Tibial artery (tissue), 4 donors: Measurements from ENCODE around the gene SPRED1.
"Not testable (repeated sequence)": the region's sequence is repeated elsewhere in the genome, so short reads cannot be mapped to it uniquely, and the experiment has no call there.

Experiments used
- DNase-seq, 2 donors: peaks; one replicate each; pipeline ENCODE4 v3.0.0-alpha.2; 2019
- H3K27ac ChIP-seq, 2 donors: fragments of 200-600 bp; sonication (generic) in 1 of 2; 1 replicate in 1 of 2; 2 replicates in 1 of 2; pipeline ENCODE4 v1.5.1; 2018 to 2019; ENCODE audit warnings: mild to moderate bottlenecking in 1 of 2
- H3K27me3 ChIP-seq, 2 donors: fragments of 200-600 bp; sonication (generic) in 1 of 2; one replicate each; pipeline versions ENCODE4 v1.5.1 to v1.6.0; 2016 to 2019
- H3K36me3 ChIP-seq, 3 donors: fragments of 200-600 bp; sonication (generic) in 2 of 3; one replicate each; pipeline ENCODE4 v1.5.1; 2016 to 2019; ENCODE audit warnings: mild to moderate bottlenecking in 2 of 3
- H3K4me1 ChIP-seq, 4 donors: fragments of 200-600 bp; sonication (generic) in 2 of 4; 1 replicate in 3 of 4; 2 replicates in 1 of 4; pipeline ENCODE4 v1.5.1; 2016 to 2019
- H3K4me3 ChIP-seq, 2 donors: fragments of 200-600 bp; sonication (generic) in 1 of 2; 1 replicate in 1 of 2; 2 replicates in 1 of 2; pipeline ENCODE4 v1.5.1; 2018 to 2019; ENCODE audit warnings: mild to moderate bottlenecking in 2 of 2
- H3K9me3 ChIP-seq, 3 donors: fragments of 200-600 bp; sonication (generic) in 1 of 3; one replicate each; pipeline ENCODE4 v1.5.1; 2016 to 2019
- CTCF ChIP-seq, 2 experiments: fragments of 200-600 bp in 1 of 2; fragments of 450-650 bp in 1 of 2; IDR thresholded peaks; one replicate each; pipeline ENCODE4 v1.5.1; 2017 to 2019; ENCODE audit warnings: antibody characterized with exemption in 2 of 2, mild to moderate bottlenecking in 1 of 2, moderate library complexity in 1 of 2
- intact Hi-C: fragments of 100-400 bp; cut with DNase I; formaldehyde crosslinking; loops from one replicate; pipeline ENCODE4 v1.15.0; 2023; ENCODE audit warnings: low total_unique reads

SPRED1 gene

GRCh38 chr15:38271895-38272294 is 19.3 kb downstream of the SPRED1 start:
- no peak for DNase-seq
- TF ChIP-seq CTCF (IDR thresholded peaks at IDR 0.05) = no peak
- Histone ChIP-seq H3K4me1 (peaks cover 0 to 59% (median 7%) of the 10 kb centered on the region in 4 donors), H3K36me3 (no peaks in the 10 kb centered on the region), H3K9me3 (no peaks in the 10 kb centered on the region), H3K27me3 (no peaks in the 10 kb centered on the region), H3K4me3 (no peak overlapping the region), H3K27ac (no peak overlapping the region)
- intact Hi-C loops = no loop called here

- H3K36me3 ChIP-seq, H3K27ac ChIP-seq, H3K27me3 ChIP-seq, H3K4me3 ChIP-seq, DNase-seq, H3K9me3 ChIP-seq, intact Hi-C loops: not testable (repeated sequence)
- H3K4me1 ChIP-seq = peaks cover 0 to 54% (median 4%) of the 10 kb centered on the region in 4 donors
Observed at GRCh38 chr15:38272431-38272830, 19.8 kb downstream of the SPRED1 start.

- intact Hi-C loops = no loop called here
- no peaks in the 10 kb centered on the region for H3K9me3 ChIP-seq
Observed at GRCh38 chr15:38274135-38274534, 21.5 kb downstream of the SPRED1 start.

GRCh38 chr15:38275959-38276358 is 23.3 kb downstream of the SPRED1 start:
- Histone ChIP-seq H3K27ac (no peak overlapping the region), H3K27me3 (no peaks in the 10 kb centered on the region), H3K4me3 (no peak overlapping the region), H3K36me3 (no peaks in the 10 kb centered on the region), H3K4me1 (peaks cover 0 to 54% (median 4%) of the 10 kb centered on the region in 4 donors), H3K9me3 (no peaks in the 10 kb centered on the region)
- no peak for DNase-seq
- intact Hi-C loops = no loop called here
- TF ChIP-seq CTCF (IDR thresholded peaks at IDR 0.05) = no peak

More at GRCh38 chr15:38274135-38274534, 21.5 kb downstream of the SPRED1 start:
- H3K4me3 ChIP-seq = no peak overlapping the region
- no peaks in the 10 kb centered on the region for H3K27me3 ChIP-seq
- no peak for DNase-seq
- H3K4me1 ChIP-seq = peaks cover 0 to 47% (median 4%) of the 10 kb centered on the region in 4 donors
- no peak for TF ChIP-seq CTCF (IDR thresholded peaks at IDR 0.05)
- H3K36me3 ChIP-seq = no peaks in the 10 kb centered on the region
- no peak overlapping the region for H3K27ac ChIP-seq

GRCh38 chr15:38277281-38277680 is 24.6 kb downstream of the SPRED1 start:
- H3K9me3 ChIP-seq, H3K27ac ChIP-seq, H3K36me3 ChIP-seq, intact Hi-C loops, H3K27me3 ChIP-seq, H3K4me3 ChIP-seq, DNase-seq: not testable (repeated sequence)
- H3K4me1 ChIP-seq = peaks cover 0 to 53% (median 2%) of the 10 kb centered on the region in 4 donors

- intact Hi-C loops = no loop called here
- DNase-seq = no peak
- H3K36me3 ChIP-seq = no peaks in the 10 kb centered on the region
- H3K27ac ChIP-seq = no peak overlapping the region
- no peak for TF ChIP-seq CTCF (IDR thresholded peaks at IDR 0.05)
- H3K4me3 ChIP-seq = no peak overlapping the region
- no peaks in the 10 kb centered on the region for H3K9me3 ChIP-seq
- H3K4me1 ChIP-seq = peaks cover 0 to 36% (median 5%) of the 10 kb centered on the region in 4 donors
- no peaks in the 10 kb centered on the region for H3K27me3 ChIP-seq
Observed at GRCh38 chr15:38281031-38281430, 28.4 kb downstream of the SPRED1 start.

- Histone ChIP-seq H3K36me3 (no peaks in the 10 kb centered on the region), H3K4me3 (no peak overlapping the region), H3K27me3 (no peaks in the 10 kb centered on the region), H3K4me1 (peaks cover 0 to 38% (median 5%) of the 10 kb centered on the region in 4 donors), H3K27ac (no peak overlapping the region), H3K9me3 (no peaks in the 10 kb centered on the region)
- intact Hi-C loops = no loop called here
- no peak for DNase-seq
- TF ChIP-seq CTCF (IDR thresholded peaks at IDR 0.05) = no peak
Observed at GRCh38 chr15:38283010-38283409, 30.4 kb downstream of the SPRED1 start.
